GM19193 (cell line): ENCODE results near the gene CROCC2.

Experiments
- POLR2A ChIP-seq: IDR thresholded peaks from 4 replicates; pipeline ENCODE4 v1.6.1; 2011; ENCODE audit not compliant: insufficient read depth, insufficient read length; ENCODE audit errors: extremely low read depth

Gene CROCC2

DNA sequence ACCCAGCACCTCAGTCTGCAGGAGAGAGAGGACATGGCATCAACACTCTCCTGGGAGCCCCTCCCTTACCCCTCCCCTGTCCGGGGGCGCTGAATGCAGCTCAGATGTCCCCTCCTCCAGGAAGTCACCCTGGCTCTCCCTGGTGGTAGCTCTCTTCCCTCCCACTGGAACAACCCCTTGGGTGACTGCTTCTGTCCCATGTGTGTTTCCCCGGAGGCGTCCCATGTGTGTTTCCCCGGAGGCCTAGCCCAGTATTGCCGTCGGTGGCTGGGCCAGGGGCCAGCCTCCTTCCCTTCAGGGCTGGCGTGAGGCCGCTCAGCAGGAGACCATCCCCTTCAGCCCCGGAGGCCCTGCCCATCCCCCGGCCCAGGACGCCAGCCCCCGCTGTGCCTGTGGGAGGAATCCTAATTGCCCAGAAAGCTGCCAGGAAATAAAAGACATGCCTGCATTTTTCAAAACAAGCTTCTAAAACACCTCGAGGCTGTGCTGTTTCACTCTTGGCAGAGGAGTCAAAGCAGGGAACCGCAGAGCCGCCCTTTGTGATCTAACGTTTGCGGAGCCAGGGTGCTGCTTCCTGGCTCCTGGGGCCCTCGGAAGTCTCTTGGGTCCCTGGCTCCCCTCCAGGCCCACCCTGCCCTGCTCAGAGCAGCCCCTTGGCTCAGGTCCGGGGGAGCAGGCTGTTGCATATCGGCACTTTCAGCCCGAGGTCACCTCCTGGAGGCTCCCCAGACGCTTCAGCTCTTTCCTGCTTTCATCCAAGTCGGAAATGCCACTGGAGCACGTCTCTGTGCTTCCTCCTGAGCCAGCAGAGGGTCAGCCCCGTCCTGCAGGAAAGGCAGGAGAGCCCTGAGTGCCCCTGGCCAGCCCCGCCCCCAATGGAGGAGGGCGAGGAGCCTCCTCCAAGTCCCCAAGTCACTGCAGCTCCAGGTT lies 103.7 kb downstream of the CROCC2 start:
- no peak for TF ChIP-seq POLR2A

DNA sequence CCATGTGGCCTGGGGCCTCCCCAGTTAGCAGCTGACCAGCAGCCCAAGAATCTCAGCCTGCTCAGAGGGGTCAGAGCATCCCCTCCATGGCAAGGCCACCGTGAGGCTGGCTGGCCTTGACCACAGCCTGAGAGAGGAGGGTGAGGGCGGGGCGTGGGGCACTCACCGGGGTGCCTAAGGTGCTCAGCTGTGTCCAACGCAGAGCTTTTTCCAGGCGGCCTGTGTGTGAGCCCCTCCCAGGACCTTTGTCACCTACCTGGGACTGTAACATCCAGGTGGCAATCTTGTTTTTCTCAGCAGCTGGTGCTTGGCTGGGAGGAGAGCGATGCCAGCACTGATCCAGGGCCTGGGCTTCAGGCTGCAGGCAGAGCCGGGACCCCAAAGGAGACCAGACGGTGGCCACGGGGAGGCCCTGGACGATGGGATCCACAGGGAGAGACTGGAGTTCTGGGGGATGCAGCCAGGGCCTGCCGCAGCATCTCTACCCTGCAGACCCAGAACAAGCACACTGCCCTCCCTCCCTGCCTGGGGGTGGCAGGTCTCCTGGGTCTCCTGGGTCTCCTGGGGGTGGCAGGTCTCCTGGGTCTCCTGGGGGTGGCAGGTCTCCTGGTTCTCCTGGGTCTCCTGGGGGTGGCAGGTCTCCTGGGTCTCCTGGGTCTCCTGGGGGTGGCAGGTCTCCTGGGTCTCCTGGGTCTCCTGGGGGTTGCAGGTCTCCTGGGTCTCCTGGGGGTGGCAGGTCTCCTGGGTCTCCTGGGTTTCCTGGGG lies 104.6 kb downstream of the CROCC2 start:
- TF ChIP-seq POLR2A = no peak

- no peak for TF ChIP-seq POLR2A
These were observed 105.1 kb downstream of the CROCC2 start for GRCh38 chr2:241011296-241011600.

GRCh38 chr2:241011751-241012510 lies 105.8 kb downstream of the CROCC2 start:
- no peak for TF ChIP-seq POLR2A

- no peak for TF ChIP-seq POLR2A
These were observed 108.1 kb downstream of the CROCC2 start for GRCh38 chr2:241014224-241014623.

- no peak for TF ChIP-seq POLR2A
These were observed 108.6 kb downstream of the CROCC2 start for GRCh38 chr2:241014764-241015163.

GRCh38 chr2:241015439-241015838 lies 109.3 kb downstream of the CROCC2 start:
- no peak for TF ChIP-seq POLR2A

- TF ChIP-seq POLR2A = no peak
These were observed 111.2 kb downstream of the CROCC2 start for GRCh38 chr2:241017228-241017940.

DNA sequence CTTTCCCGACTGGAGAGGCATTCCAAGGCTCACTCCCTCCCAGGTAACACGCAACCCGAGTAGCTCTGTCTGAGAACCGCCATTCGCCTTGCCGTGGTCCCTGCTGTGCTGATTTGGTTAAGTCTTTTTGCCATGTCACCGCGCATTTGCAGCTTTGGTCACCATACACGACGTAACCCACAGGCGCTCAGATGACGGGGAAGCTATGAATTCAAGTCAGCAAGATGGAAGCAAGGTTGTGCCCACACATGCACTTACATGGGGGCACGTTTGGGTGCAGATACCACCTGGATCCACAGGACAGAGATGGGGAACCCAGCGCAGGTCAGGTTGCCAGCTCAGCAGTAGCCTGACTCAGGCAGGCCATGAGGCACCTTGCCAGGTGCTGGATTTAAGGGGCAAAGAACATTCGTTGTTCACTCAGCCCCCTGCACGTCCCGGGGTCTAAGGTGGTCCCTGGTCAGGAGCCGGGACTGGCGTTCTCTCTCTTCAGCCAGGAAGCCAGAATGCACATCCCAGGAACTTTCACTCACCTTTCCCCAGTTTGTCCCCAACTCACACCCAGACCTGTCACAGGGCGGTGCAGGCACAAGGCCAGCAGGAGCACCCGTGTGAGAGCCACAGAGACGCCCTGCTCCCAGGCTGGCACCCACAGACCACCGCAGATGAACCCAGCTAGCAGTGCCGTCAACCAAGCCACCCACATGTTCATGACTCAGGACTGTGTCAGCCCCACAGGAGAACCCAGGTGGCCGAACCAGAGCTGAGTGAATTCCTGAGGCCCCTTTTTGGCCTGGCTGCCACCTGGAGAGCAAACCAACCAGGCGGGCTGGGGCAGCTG lies 112.1 kb downstream of the CROCC2 start:
- no peak for TF ChIP-seq POLR2A

GRCh38 chr2:241019441-241020139 lies 113.5 kb downstream of the CROCC2 start:
- TF ChIP-seq POLR2A = no peak

GRCh38 chr2:241020201-241020600 lies 114.1 kb downstream of the CROCC2 start:
- no peak for TF ChIP-seq POLR2A

DNA sequence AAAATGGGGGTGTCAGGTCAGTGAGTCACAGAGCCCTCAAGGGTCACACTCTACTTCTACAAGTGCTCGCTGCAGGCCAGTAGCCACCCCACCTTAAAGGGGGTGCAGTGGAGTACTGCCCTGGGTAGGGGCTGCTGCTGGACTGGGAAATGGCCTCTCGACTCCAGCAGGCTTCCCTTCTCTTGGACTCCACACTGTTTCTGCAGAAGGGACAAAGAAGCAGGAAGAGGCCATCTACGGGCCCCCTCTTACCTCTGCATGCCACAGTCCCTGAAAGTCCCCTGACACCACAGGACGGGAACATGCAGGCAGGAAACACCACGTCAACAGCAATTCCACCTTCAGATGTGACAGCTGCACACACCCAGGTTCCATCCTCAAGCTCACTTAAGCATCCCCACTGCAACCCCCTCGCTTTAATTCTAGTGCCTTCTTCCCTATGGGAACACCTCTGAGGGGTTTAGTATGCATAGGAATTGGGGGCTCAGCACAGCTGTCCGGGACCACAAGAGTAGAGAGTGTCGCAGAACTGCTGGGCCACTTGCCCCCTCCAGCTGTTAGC lies 114.6 kb downstream of the CROCC2 start:
- no peak for TF ChIP-seq POLR2A

DNA sequence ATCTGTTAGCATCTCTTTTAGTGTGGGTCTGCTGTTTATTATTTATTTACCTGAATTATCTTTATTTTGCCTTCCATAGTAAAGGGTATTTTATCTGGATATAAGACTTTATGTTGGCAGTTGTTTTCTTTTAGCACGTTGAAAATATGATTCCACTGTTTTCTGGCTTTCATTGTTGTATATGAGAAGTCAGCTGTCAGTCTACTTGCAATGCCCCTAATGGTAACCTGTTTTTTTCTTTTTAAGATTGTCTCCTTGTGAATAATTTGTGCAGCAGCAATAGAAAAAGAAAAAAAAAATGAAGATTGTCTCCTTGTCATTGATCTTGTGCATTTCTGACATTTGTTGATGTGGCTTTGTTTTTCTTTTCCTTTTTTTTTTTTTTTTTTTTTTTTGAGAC lies 119.5 kb downstream of the CROCC2 start:
- TF ChIP-seq POLR2A = no peak
